Activated CD4-positive, alpha-beta memory T cell treated with anti-CD3 and anti-CD28 coated beads, Interleukin-2, amount 10 ng/mL, durations not matched to agents 7 days and 5 days (primary cell): Measurements from ENCODE around the gene LDLRAD2. TPM values are rescaled to one million over a fixed set of nuclear protein-coding genes. Genes with fewer than 3 reads are reported as not detected.
"Not testable (repeated sequence)": the region's sequence is repeated elsewhere in the genome, so short reads cannot be mapped to it uniquely, and the experiment has no call there.

ENCODE experiments used
- CTCF ChIA-PET: fragments of 350-600 bp; sonication (Branson Sonifier 250); formaldehyde crosslinking; loops from one replicate; lab custom pipeline; 2021; ENCODE audit warnings: antibody characterized with exemption, inconsistent platforms; lab: Charles Lee
- POLR2A ChIA-PET: fragments of 350-600 bp; sonication (Branson Sonifier 250); formaldehyde crosslinking; loops from one replicate; lab custom pipeline; 2021; ENCODE audit warnings: antibody characterized with exemption; lab: Charles Lee
- DNase-seq: peaks from one replicate; pipeline ENCODE4 v3.0.0-alpha.2; 2020
- H3K27ac Mint-ChIP-seq: one replicate; pipeline ENCODE4 v1.8.0; 2021; ENCODE audit warnings: mild to moderate bottlenecking, mixed read lengths
- H3K27me3 Mint-ChIP-seq: one replicate; pipeline ENCODE4 v1.8.0; 2021; ENCODE audit warnings: mixed read lengths
- H3K36me3 Mint-ChIP-seq: one replicate; pipeline ENCODE4 v1.8.0; 2021; ENCODE audit warnings: low read depth, mixed read lengths
- H3K4me1 Mint-ChIP-seq: one replicate; pipeline ENCODE4 v1.8.0; 2021; ENCODE audit warnings: mixed read lengths
- H3K4me3 Mint-ChIP-seq: one replicate; pipeline ENCODE4 v1.8.0; 2021; ENCODE audit warnings: mild to moderate bottlenecking, mixed read lengths
- H3K9me3 Mint-ChIP-seq: one replicate; pipeline ENCODE4 v1.8.0; 2021; ENCODE audit warnings: mixed read lengths
- total RNA-seq, 2 experiments: library from RNA; stranded (reverse); gene quantifications; one replicate each; pipeline ENCODE4 v1.2.3, GENCODE V29; 2021

The LDLRAD2 gene
- total RNA-seq, 2 experiments from 2014 or later: not detected

- H3K36me3 Mint-ChIP-seq: no peaks in the 10 kb centered on the region
- POLR2A ChIA-PET: interaction anchor here (0.5 to 2.2 kb wide), 2 partner anchors 39 to 85 kb away, joined by 3 to 6 read pairs; partner anchors contain the start of gene USP48
- CTCF ChIA-PET: interaction anchor here (0.9 kb wide), 1 partner anchor 226 kb away, joined by 3 read pairs; no protein-coding TSS in a partner anchor
Observed at GRCh38 chr1:21821385-21822019, 9.4 kb downstream of the LDLRAD2 start.

DNA sequence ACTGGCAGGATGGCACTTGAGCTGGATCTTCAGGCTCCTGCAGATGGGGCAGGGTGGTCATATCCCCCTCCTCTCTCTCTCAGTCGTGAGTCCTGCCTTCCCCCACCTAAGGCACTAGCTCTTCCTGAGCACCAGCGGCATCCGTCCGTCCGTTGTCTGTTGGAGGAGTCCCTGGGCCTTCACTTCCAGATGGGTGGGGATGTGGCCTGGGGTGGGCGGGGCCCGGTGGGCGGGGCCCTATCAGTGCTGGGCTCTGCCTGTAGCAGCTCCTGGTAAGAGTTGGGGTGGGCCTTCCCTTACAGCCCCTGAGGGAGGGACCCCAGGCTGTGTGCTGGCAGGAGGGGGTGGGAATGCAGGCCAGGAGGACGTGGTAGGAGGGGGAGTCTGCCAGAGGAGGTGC, 10.3 kb downstream of the LDLRAD2 start:
- Mint-ChIP-seq H3K36me3 (no peaks in the 10 kb centered on the region), H3K4me3 (no peak overlapping the region), H3K4me1 (peaks cover 2% of the 10 kb centered on the region), H3K27ac (no peak overlapping the region), H3K27me3 (no peaks in the 10 kb centered on the region), H3K9me3 (no peaks in the 10 kb centered on the region)
- DNase-seq: no peak
- POLR2A ChIA-PET: interaction anchor here (0.5 to 2.2 kb wide), 2 partner anchors 40 to 84 kb away, joined by 3 to 6 read pairs; partner anchors contain the start of gene USP48
- CTCF ChIA-PET: no interaction called here

More at GRCh38 chr1:21821385-21822019, 9.4 kb downstream of the LDLRAD2 start:
- DNase-seq: no peak
- Mint-ChIP-seq H3K9me3 (no peaks in the 10 kb centered on the region), H3K27me3 (peaks cover 4% of the 10 kb centered on the region), H3K4me3 (no peak overlapping the region), H3K27ac (no peak overlapping the region), H3K4me1 (peaks cover 2% of the 10 kb centered on the region)

- ChIA-PET CTCF (no interaction called here), POLR2A (interaction anchor here (2.2 kb wide), 1 partner anchor 41 kb away, joined by 6 read pairs; the partner anchor contains the start of gene USP48)
- no peak overlapping the region for H3K27ac Mint-ChIP-seq
- no peaks in the 10 kb centered on the region for H3K27me3 Mint-ChIP-seq
- peaks cover 2% of the 10 kb centered on the region for H3K4me1 Mint-ChIP-seq
- no peak for DNase-seq
- H3K36me3 Mint-ChIP-seq: no peaks in the 10 kb centered on the region
- H3K9me3 Mint-ChIP-seq: no peaks in the 10 kb centered on the region
- no peak overlapping the region for H3K4me3 Mint-ChIP-seq
Observed at GRCh38 chr1:21823206-21823979, 11.3 kb downstream of the LDLRAD2 start.

GRCh38 chr1:21823980-21824702, 12.1 kb downstream of the LDLRAD2 start:
- Mint-ChIP-seq H3K4me3 (no peak overlapping the region), H3K27me3 (no peaks in the 10 kb centered on the region), H3K9me3 (no peaks in the 10 kb centered on the region), H3K36me3 (no peaks in the 10 kb centered on the region), H3K27ac (no peak overlapping the region), H3K4me1 (no peaks in the 10 kb centered on the region)
- ChIA-PET CTCF (no interaction called here), POLR2A (no interaction called here)
- no peak for DNase-seq

DNA sequence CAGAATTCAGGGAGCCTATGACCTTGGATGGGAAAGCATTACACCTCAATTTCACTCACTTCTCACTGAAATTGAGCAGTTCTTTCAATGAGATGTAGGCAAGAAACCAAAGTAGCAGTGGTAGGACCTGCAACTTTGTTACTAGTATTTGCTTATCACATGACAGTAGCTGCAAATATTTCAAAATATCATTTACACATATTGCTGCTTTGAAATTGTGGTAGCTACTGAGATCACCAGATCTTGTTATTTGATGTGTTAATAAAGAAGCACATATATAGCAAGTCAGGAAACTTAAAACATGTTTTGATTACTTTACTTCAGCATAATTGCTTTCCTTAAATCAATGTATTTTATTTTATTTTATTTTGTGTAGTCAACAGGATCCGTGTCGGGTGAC, 12.9 kb downstream of the LDLRAD2 start:
- H3K4me3 Mint-ChIP-seq: no peak overlapping the region
- no peak overlapping the region for H3K27ac Mint-ChIP-seq
- H3K4me1 Mint-ChIP-seq: no peaks in the 10 kb centered on the region
- ChIA-PET CTCF (no interaction called here), POLR2A (no interaction called here)
- H3K36me3 Mint-ChIP-seq: no peaks in the 10 kb centered on the region
- H3K9me3 Mint-ChIP-seq: no peaks in the 10 kb centered on the region
- no peaks in the 10 kb centered on the region for H3K27me3 Mint-ChIP-seq
- no peak for DNase-seq

- H3K9me3 Mint-ChIP-seq: no peaks in the 10 kb centered on the region
- no peak for DNase-seq
- no peak overlapping the region for H3K4me3 Mint-ChIP-seq
- no peaks in the 10 kb centered on the region for H3K36me3 Mint-ChIP-seq
- no peak overlapping the region for H3K27ac Mint-ChIP-seq
- POLR2A ChIA-PET: no interaction called here
- no peaks in the 10 kb centered on the region for H3K4me1 Mint-ChIP-seq
- H3K27me3 Mint-ChIP-seq: no peaks in the 10 kb centered on the region
- CTCF ChIA-PET: no interaction called here
Observed at GRCh38 chr1:21825393-21825792, 13.3 kb downstream of the LDLRAD2 start.

DNA sequence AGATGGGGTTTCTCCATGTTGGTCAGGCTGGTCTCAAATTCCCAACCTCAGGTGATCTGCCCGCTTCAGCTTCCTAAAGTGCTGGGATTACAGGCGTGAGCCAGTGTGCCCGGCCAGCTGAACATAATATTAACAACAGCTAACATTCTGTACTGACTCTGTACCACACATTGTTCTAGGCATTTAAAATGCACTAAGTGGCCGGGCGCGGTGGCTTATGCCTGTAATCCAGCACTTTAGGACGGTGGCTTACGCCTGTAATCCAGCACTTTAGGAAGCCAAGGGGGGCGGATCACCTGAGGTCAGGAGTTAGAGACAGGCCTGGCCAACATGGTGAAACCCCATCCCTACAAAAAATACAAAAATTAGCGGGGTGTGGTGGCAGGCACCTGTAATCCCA, 14.6 kb downstream of the LDLRAD2 start:
- DNase-seq, H3K27me3 Mint-ChIP-seq, H3K4me3 Mint-ChIP-seq, CTCF ChIA-PET, POLR2A ChIA-PET, H3K27ac Mint-ChIP-seq, H3K4me1 Mint-ChIP-seq, H3K36me3 Mint-ChIP-seq, H3K9me3 Mint-ChIP-seq: not testable (repeated sequence)

DNA sequence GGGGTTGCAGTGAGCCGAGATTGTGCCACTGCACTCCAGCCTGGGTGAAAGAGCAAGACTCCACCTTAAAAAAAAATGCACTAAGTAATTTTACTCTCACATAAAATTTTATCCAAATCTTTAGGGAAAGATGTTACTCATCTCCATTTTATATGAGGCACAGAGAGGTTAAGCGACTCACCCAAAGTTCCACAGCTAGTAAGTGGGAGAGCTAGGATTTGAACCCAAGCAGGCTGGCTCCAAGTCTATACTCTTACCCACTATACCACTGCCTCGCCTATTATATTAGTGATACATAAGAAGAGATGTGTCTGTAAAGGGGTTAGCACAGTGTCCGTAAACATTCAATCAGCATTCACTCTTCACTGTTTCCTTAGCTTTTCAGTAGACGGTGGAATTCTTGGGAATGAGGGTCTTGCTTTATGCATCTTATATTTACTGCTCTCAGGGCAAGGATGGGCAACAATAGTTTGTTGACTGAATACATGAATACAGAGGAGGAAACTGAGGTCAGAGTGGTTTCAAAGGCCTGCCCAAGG, 15.1 kb downstream of the LDLRAD2 start:
- Mint-ChIP-seq H3K27ac (no peak overlapping the region), H3K9me3 (no peaks in the 10 kb centered on the region), H3K4me1 (no peaks in the 10 kb centered on the region), H3K27me3 (no peaks in the 10 kb centered on the region), H3K4me3 (no peak overlapping the region), H3K36me3 (no peaks in the 10 kb centered on the region)
- no peak for DNase-seq
- ChIA-PET POLR2A (no interaction called here), CTCF (no interaction called here)

GRCh38 chr1:21828075-21828474, 16.0 kb downstream of the LDLRAD2 start:
- no peak for DNase-seq
- Mint-ChIP-seq H3K36me3 (no peaks in the 10 kb centered on the region), H3K4me3 (no peak overlapping the region), H3K4me1 (no peaks in the 10 kb centered on the region), H3K27me3 (no peaks in the 10 kb centered on the region), H3K27ac (no peak overlapping the region), H3K9me3 (peaks cover 3% of the 10 kb centered on the region)
- CTCF ChIA-PET: no interaction called here
- POLR2A ChIA-PET: no interaction called here

DNA sequence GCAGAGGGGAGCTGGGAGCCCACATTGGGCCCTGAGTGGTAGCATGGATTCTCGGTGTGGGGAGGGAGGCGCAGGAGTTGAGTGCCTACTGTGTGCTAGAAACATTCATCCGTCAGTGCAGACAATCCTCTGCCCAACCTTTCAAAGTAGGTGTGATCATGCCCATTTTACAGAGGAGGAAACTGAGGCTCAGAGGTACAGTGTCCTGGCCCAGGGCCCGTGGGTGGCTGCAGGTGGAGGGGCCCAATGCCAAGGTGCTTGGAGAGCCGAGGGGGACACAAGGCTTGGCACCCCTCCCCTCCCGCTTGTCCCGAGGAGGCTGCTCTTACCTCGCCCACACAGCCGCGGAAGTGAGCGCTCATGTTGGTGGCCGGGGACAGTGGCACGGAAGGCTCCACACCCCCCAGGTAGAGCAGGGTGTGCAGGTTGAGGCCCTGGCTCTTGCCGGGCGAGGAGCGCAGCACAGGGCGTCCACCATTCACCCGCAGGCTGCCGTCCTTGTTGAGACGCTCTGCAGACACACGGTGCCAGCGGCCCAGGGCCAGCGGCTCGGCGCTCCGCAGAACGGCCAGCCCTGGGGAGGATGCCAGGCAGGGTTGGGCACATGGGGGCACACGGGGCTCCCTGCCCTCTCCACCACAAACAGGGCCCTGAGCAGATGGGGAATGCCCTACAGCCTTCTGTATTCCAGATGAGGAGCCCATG, 16.6 kb downstream of the LDLRAD2 start:
- Mint-ChIP-seq H3K36me3 (no peaks in the 10 kb centered on the region), H3K27ac (no peak overlapping the region), H3K9me3 (peaks cover 4% of the 10 kb centered on the region), H3K4me1 (no peaks in the 10 kb centered on the region), H3K4me3 (no peak overlapping the region), H3K27me3 (no peaks in the 10 kb centered on the region)
- ChIA-PET CTCF (no interaction called here), POLR2A (no interaction called here)
- DNase-seq: no peak

DNA sequence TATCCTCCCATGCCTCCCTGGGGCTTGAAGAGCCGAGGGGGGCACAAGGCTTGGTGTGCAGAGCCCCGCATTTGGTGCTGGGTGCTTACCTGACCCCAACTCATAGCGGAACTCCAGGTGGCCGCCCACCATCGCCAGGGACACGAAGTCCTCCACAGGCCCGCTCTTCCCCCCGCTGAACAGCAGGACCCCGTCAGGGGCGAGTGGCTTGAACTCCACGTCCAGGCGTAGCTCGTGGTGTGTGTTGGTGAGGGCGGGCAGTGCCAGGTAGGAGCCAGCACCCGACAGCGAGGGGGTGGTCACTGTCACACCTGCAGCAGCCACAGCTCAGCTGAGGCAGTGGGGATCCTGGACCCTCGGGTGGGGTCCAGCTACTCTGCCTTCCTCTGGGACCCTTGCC, 17.2 kb downstream of the LDLRAD2 start:
- DNase-seq: no peak
- Mint-ChIP-seq H3K27me3 (no peaks in the 10 kb centered on the region), H3K4me1 (no peaks in the 10 kb centered on the region), H3K36me3 (peaks cover 2% of the 10 kb centered on the region), H3K9me3 (peaks cover 11% of the 10 kb centered on the region), H3K27ac (no peak overlapping the region), H3K4me3 (no peak overlapping the region)
- ChIA-PET POLR2A (no interaction called here), CTCF (no interaction called here)

DNA sequence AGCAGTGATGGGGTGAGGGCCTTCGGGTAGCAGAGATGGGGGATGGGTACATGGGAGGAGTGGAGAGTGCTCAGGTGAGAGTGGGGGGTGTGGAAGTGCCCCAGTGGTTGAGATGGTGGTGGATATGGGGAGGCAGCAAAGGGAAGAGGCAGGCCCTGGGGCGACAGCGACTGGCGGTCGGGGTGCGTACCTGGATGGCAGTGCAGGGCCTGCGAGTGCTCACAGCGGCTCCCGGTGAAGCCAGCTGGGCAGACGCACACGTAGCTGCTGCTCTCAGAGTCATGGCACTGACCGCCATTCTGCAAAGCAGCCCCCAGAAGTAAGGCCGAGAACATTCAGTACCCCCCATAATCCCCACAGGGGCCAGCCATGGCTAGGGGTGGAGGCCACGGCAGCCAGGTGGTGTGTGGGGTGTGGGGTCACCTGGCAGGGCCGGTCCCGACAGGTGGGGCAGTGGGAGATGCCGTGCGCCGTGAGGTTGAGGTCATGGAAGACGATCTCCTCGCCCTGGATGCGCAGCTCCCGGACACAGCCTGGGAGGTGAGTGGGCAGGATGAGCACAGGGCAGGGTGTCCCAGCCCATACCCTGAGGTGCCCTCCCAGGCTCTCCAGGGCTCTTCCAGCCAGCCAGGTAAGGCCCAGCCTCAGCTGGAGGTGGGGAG, 18.9 kb downstream of the LDLRAD2 start:
- no peak overlapping the region for H3K4me3 Mint-ChIP-seq
- no peak overlapping the region for H3K27ac Mint-ChIP-seq
- no peaks in the 10 kb centered on the region for H3K27me3 Mint-ChIP-seq
- POLR2A ChIA-PET: no interaction called here
- peaks cover 3% of the 10 kb centered on the region for H3K36me3 Mint-ChIP-seq
- no peak for DNase-seq
- H3K4me1 Mint-ChIP-seq: no peaks in the 10 kb centered on the region
- peaks cover 15% of the 10 kb centered on the region for H3K9me3 Mint-ChIP-seq
- CTCF ChIA-PET: no interaction called here
